Left lobe of liver (tissue), 2 donors: Measurements from ENCODE around the gene CXCL13. TPM values are rescaled to one million over a fixed set of nuclear protein-coding genes. Genes with fewer than 3 reads are reported as not detected.
A peak's percentile ranks its signal among the peaks of the same experiment; 100 is the strongest.
"Not testable (repeated sequence)": the region's sequence is repeated elsewhere in the genome, so short reads cannot be mapped to it uniquely, and the experiment has no call there.

Experiments
- ATAC-seq: fragments of 200-7000 bp; cut with Tn5 transposase; one replicate; pipeline ENCODE4 v1.9.1; 2020; ENCODE audit warnings: mild to moderate bottlenecking, moderate library complexity
- DNase-seq: peaks from one replicate; pipeline ENCODE4 v3.0.0-alpha.2; 2020; ENCODE audit warnings: low spot score
- total RNA-seq: library from RNA; stranded (reverse); gene quantifications from one replicate; pipeline ENCODE4 v1.2.1, GENCODE V29; 2021
- donor health status: DM: no; HTN: no; CAD: no; lungs with moderate emphysema.
- donor health status: DM: no; HTN: yes; CAD: no.

The CXCL13 gene
- total RNA-seq, 1 donor from 2014 or later, result 52.3 TPM

- peak; percentile 70 for ATAC-seq
- DNase-seq, result no peak
These were observed 46.7 kb downstream of the CXCL13 start for GRCh38 chr4:77652237-77652897.

GRCh38 chr4:77653162-77653758 is 47.6 kb downstream of the CXCL13 start:
- DNase-seq (no peak), ATAC-seq (peak; percentile 55)

GRCh38 chr4:77660318-77660717 is 54.7 kb downstream of the CXCL13 start:
- not testable (repeated sequence) for ATAC-seq, DNase-seq

Other genes starting within 250 kb of the CXCL13 start
- 20.5 TPM for gene CNOT6L, start 213.5 kb downstream of the CXCL13 start, total RNA-seq